IMR-90 (cell line): ENCODE results near the gene TEKT5. TPM values are rescaled to one million over a fixed set of nuclear protein-coding genes. Genes with fewer than 3 reads are reported as not detected.

Experiments used
- ATAC-seq: fragments of 200-7000 bp; cut with Tn5 transposase; 2 replicates; pipeline ENCODE4 v1.9.1; 2020; ENCODE audit warnings: low read depth, mild to moderate bottlenecking, moderate library complexity
- BruUV-seq: library from RNA; stranded (reverse); fragments of 400-500 nt; replicated peaks from 2 replicates; lab custom pipeline; 2021; lab: Mats Ljungman, UMichigan
- CTCF ChIA-PET: fragments of 300-600 bp; formaldehyde crosslinking; extraction: SDS; loops from one replicate; lab custom pipeline; 2021; ENCODE audit warnings: antibody characterized with exemption; lab: Yijun Ruan, JAX
- POLR2A ChIA-PET: fragments of 300-600 bp; sonication (Branson Sonifier 250); formaldehyde crosslinking; loops from one replicate; lab custom pipeline; 2022; ENCODE audit warnings: antibody characterized with exemption; ENCODE audit not compliant: unreplicated experiment; lab: Charles Lee
- DNase-seq: peaks from one replicate; pipeline ENCODE4 v3.0.0; 2013
- H2AFZ ChIP-seq: replicated peaks from 2 replicates; pipeline ENCODE3; 2013; ENCODE audit warnings: low read length, mild to moderate bottlenecking; ENCODE audit not compliant: poor library complexity
- H2AK5ac ChIP-seq: 2 replicates; pipeline ENCODE4 v1.6.1; 2013; ENCODE audit warnings: low read depth, low read length, inconsistent platforms
- H2AK9ac ChIP-seq: replicated peaks from 2 replicates; pipeline ENCODE3; 2013; ENCODE audit warnings: mild to moderate bottlenecking, low read depth, low read length, moderate library complexity; ENCODE audit not compliant: poor library complexity
- H2BK120ac ChIP-seq: 2 replicates; pipeline ENCODE4 v1.6.1; 2013; ENCODE audit warnings: low read depth, low read length, inconsistent platforms
- H2BK15ac ChIP-seq: 3 replicates; pipeline ENCODE4 v1.6.1; 2013; ENCODE audit warnings: low read depth, low read length, inconsistent platforms
- H2BK20ac ChIP-seq: 2 replicates; pipeline ENCODE4 v1.6.1; 2013; ENCODE audit warnings: low read depth, mild to moderate bottlenecking, inconsistent platforms, low read length, moderate library complexity
- H2BK5ac ChIP-seq: 2 replicates; pipeline ENCODE4 v1.6.1; 2013; ENCODE audit warnings: mild to moderate bottlenecking, low read depth, low read length, inconsistent platforms; ENCODE audit not compliant: poor library complexity, severe bottlenecking
- H3K14ac ChIP-seq: replicated peaks from 2 replicates; pipeline ENCODE4 v1.6.1; 2013; ENCODE audit warnings: low read depth, low read length, inconsistent platforms
- H3K18ac ChIP-seq: 2 replicates; pipeline ENCODE4 v1.6.1; 2013; ENCODE audit warnings: low read depth, low read length, control low read depth
- H3K23ac ChIP-seq: 2 replicates; pipeline ENCODE4 v1.6.1; 2013; ENCODE audit warnings: low read depth, low read length, inconsistent platforms
- H3K27ac ChIP-seq: 2 replicates; pipeline ENCODE4 v1.5.1; 2013; ENCODE audit warnings: mild to moderate bottlenecking, control low read depth, low read length; ENCODE audit not compliant: insufficient read depth
- H3K27me3 ChIP-seq: 2 replicates; pipeline ENCODE4 v1.6.1; 2013; ENCODE audit warnings: low read length; ENCODE audit not compliant: control insufficient read depth, insufficient read depth
- H3K36me3 ChIP-seq: 2 replicates; pipeline ENCODE4 v1.6.1; 2013; ENCODE audit warnings: low read length, mixed read lengths; ENCODE audit not compliant: control insufficient read depth, insufficient read depth
- H3K4ac ChIP-seq: 2 replicates; pipeline ENCODE4 v1.6.1; 2013; ENCODE audit warnings: low read depth, low read length, inconsistent platforms
- H3K4me1 ChIP-seq: 2 replicates; pipeline ENCODE4 v1.6.1; 2013; ENCODE audit warnings: low read length, mixed read lengths; ENCODE audit not compliant: control insufficient read depth, insufficient read depth
- H3K4me2 ChIP-seq: 2 replicates; pipeline ENCODE4 v1.6.1; 2013; ENCODE audit warnings: low read depth, mild to moderate bottlenecking, control low read depth, low read length, moderate library complexity
- H3K4me3 ChIP-seq: 2 replicates; pipeline ENCODE4 v1.5.1; 2013; ENCODE audit warnings: low read depth, mild to moderate bottlenecking, control low read depth, low read length, moderate library complexity; ENCODE audit not compliant: insufficient read depth
- H3K56ac ChIP-seq: 2 replicates; pipeline ENCODE4 v1.6.1; 2013; ENCODE audit warnings: low read length, inconsistent platforms; ENCODE audit not compliant: insufficient read depth; ENCODE audit errors: extremely low read depth
- H3K79me1 ChIP-seq, 2 experiments: 2 replicates each; pipeline ENCODE4 v1.6.1; 2013; ENCODE audit warnings: low read length in 2 of 2, inconsistent platforms in 1 of 2, low read depth in 1 of 2
- H3K9ac ChIP-seq: 2 replicates; pipeline ENCODE4 v1.6.1; 2013; ENCODE audit warnings: low read depth, low read length, control low read depth
- H3K9me1 ChIP-seq: 2 replicates; pipeline ENCODE4 v1.6.1; 2013; ENCODE audit warnings: low read length, inconsistent platforms; ENCODE audit not compliant: insufficient read depth
- H3K9me3 ChIP-seq: 2 replicates; pipeline ENCODE4 v1.6.1; 2013; ENCODE audit warnings: low read length; ENCODE audit not compliant: control insufficient read depth, insufficient read depth
- H4K20me1 ChIP-seq: 2 replicates; pipeline ENCODE4 v1.6.1; 2013; ENCODE audit warnings: low read length, inconsistent platforms; ENCODE audit not compliant: insufficient read depth
- H4K5ac ChIP-seq: 2 replicates; pipeline ENCODE4 v1.6.1; 2013; ENCODE audit warnings: mild to moderate bottlenecking, low read depth, low read length, control low read depth
- H4K8ac ChIP-seq, 2 experiments: 2 replicates each; pipeline ENCODE4 v1.6.1; 2013; ENCODE audit warnings: low read depth in 2 of 2, low read length in 2 of 2, control low read depth in 1 of 2, inconsistent platforms in 1 of 2
- H4K91ac ChIP-seq: 2 replicates; pipeline ENCODE4 v1.6.1; 2013; ENCODE audit warnings: low read depth, low read length, inconsistent platforms; ENCODE audit not compliant: insufficient read depth
- BHLHE40 ChIP-seq: fragments of 150-350 bp; IDR thresholded peaks from 2 replicates; pipeline ENCODE4 v1.6.1; 2016; ENCODE audit warnings: mild to moderate bottlenecking, low read depth, low read length
- CEBPB ChIP-seq: IDR thresholded peaks from 2 replicates; pipeline ENCODE4 v1.6.1; 2012; ENCODE audit warnings: low read depth, low read length, improper control_type of control experiment
- CHD1 ChIP-seq: IDR thresholded peaks from 2 replicates; pipeline ENCODE4 v1.6.1; 2012; ENCODE audit warnings: low read depth, low read length, improper control_type of control experiment
- CTCF ChIP-seq: conservative IDR thresholded peaks from 2 replicates; pipeline ENCODE4 v1.5.1; 2012; ENCODE audit warnings: mild to moderate bottlenecking, low read depth, low read length, improper control_type of control experiment
- ELK1 ChIP-seq: fragments of 150-350 bp; IDR thresholded peaks from 2 replicates; pipeline ENCODE4 v1.6.1; 2016; ENCODE audit warnings: low read depth, mild to moderate bottlenecking, low read length, moderate library complexity, borderline replicate concordance
- FOS ChIP-seq: fragments of 150-350 bp; IDR thresholded peaks from 2 replicates; pipeline ENCODE4 v1.6.1; 2016; ENCODE audit warnings: low read depth, low read length
- MAFK ChIP-seq: IDR thresholded peaks from 2 replicates; pipeline ENCODE4 v1.6.1; 2012; ENCODE audit warnings: low read depth, low read length, improper control_type of control experiment
- MAZ ChIP-seq: IDR thresholded peaks from 2 replicates; pipeline ENCODE4 v1.6.1; 2012; ENCODE audit warnings: low read depth, mild to moderate bottlenecking, low read length, improper control_type of control experiment, moderate library complexity, borderline replicate concordance
- MXI1 ChIP-seq: IDR thresholded peaks from 2 replicates; pipeline ENCODE4 v1.6.1; 2012; ENCODE audit warnings: low read depth, mild to moderate bottlenecking, low read length, moderate library complexity, borderline replicate concordance
- NFE2L2 ChIP-seq: fragments of 150-350 bp; IDR thresholded peaks from 2 replicates; pipeline ENCODE4 v1.6.1; 2016; ENCODE audit warnings: low read depth, mild to moderate bottlenecking, low read length
- POLR2A ChIP-seq: IDR thresholded peaks from 2 replicates; pipeline ENCODE4 v1.6.1; 2012; ENCODE audit warnings: mild to moderate bottlenecking, low read depth, low read length
- RAD21 ChIP-seq: IDR thresholded peaks from 2 replicates; pipeline ENCODE4 v1.6.1; 2012; ENCODE audit warnings: low read length, improper control_type of control experiment
- RCOR1 ChIP-seq: IDR thresholded peaks from 2 replicates; pipeline ENCODE4 v1.6.1; 2012; ENCODE audit warnings: mild to moderate bottlenecking, low read length, improper control_type of control experiment; ENCODE audit not compliant: insufficient replicate concordance
- RFX5 ChIP-seq: IDR thresholded peaks from 2 replicates; pipeline ENCODE4 v1.8.0; 2012; ENCODE audit warnings: low read depth, mild to moderate bottlenecking, low read length, moderate library complexity
- SMC3 ChIP-seq: fragments of 150-350 bp; IDR thresholded peaks from 2 replicates; pipeline ENCODE4 v1.6.1; 2016; ENCODE audit warnings: low read depth, mild to moderate bottlenecking, antibody characterized with exemption, low read length, moderate library complexity
- USF2 ChIP-seq: fragments of 150-350 bp; IDR thresholded peaks from 2 replicates; pipeline ENCODE4 v1.6.1; 2017; ENCODE audit warnings: mild to moderate bottlenecking, antibody characterized with exemption, low read length, low read depth
- WGBS, 2 experiments: methylation state at CpG; one replicate each; pipeline versions ENCODE4 v1.1.5 to v1.1.7; 2013; ENCODE audit warnings: missing lambda C conversion rate in 2 of 2; ENCODE audit not compliant: insufficient read length in 1 of 2; ENCODE audit errors: extremely low coverage in 2 of 2; 5-methylcytosine and 5-hydroxymethylcytosine counted together
- dilution Hi-C: fragments of 300-500 bp; cut with HindIII; formaldehyde crosslinking; loops from one replicate; pipeline ENCODE4 v1.14.3; 2018; ENCODE audit warnings: low sequenced_read_pairs; ENCODE audit not compliant: unreplicated experiment
- in situ Hi-C: fragments of 300-500 bp; cut with MboI; formaldehyde crosslinking; loops from 3 replicates; pipeline ENCODE4 v1.14.3; 2019; ENCODE audit warnings: low sequenced_read_pairs, inconsistent platforms, mixed read lengths
- intact Hi-C: fragments of 100-400 bp; cut with micrococcal nuclease; formaldehyde crosslinking; loops from 2 replicates; pipeline ENCODE4 v1.10.0; 2022
- polyA plus RNA-seq, 3 experiments: library from polyadenylated mRNA; depleted of rRNA; stranded (reverse); fragments of >200 nt; gene quantifications; 2 replicates each; pipeline ENCODE4 v1.2.3, GENCODE V29; 2012; ENCODE audit warnings: low replicate concordance in 1 of 3
- total RNA-seq: library from RNA; depleted of rRNA; stranded (reverse); fragments of >200 nt; gene quantifications from 2 replicates; pipeline ENCODE4 v1.2.3, GENCODE V29; 2012

The TEKT5 gene
- total and polyA plus RNA-seq, 2 of the 4 experiments (the other 2 are of a cell fraction): 0.17 TPM; not detected in 1

GRCh38 chr16:10606607-10607006, 88.1 kb downstream of the TEKT5 start:
- H3K9ac ChIP-seq: no peak overlapping the region
- H2AK5ac ChIP-seq: no peak overlapping the region
- no peak overlapping the region for H4K8ac ChIP-seq
- H2BK15ac ChIP-seq: no peak overlapping the region; the same call in 2 of the 3 replicates
- no peak overlapping the region for H3K27ac ChIP-seq
- no peak overlapping the region for H3K18ac ChIP-seq
- H3K56ac ChIP-seq: no peak overlapping the region
- no peak overlapping the region for H2BK20ac ChIP-seq
- no peak overlapping the region for H3K4me2 ChIP-seq
- H3K9me1 ChIP-seq: no peaks in the 10 kb centered on the region
- no peak overlapping the region for H2AK9ac ChIP-seq
- H2BK120ac ChIP-seq: no peak overlapping the region
- H3K23ac ChIP-seq: no peak overlapping the region
- H3K4me1 ChIP-seq: peaks cover 7% of the 10 kb centered on the region
- CTCF ChIA-PET: no interaction called here
- H4K20me1 ChIP-seq: no peaks in the 10 kb centered on the region
- no peaks in the 10 kb centered on the region for H3K79me1 ChIP-seq
- H3K4ac ChIP-seq: no peak overlapping the region
- H3K36me3 ChIP-seq: no peaks in the 10 kb centered on the region
- intact Hi-C loops (no loop called here), dilution Hi-C loops (no loop called here), in situ Hi-C loops (no loop called here)
- H3K14ac ChIP-seq: no peak overlapping the region
- no TSS peak for BruUV-seq
- no peak for TF ChIP-seq FOS
- no peak for TF ChIP-seq POLR2A
- no peak for TF ChIP-seq ELK1
- no peak for TF ChIP-seq RAD21
- no peak for TF ChIP-seq SMC3
- no peak for TF ChIP-seq RFX5
- no peak for TF ChIP-seq CHD1
- no peak for TF ChIP-seq CEBPB
- TF ChIP-seq NFE2L2: no peak
- TF ChIP-seq MAZ: no peak
- TF ChIP-seq CTCF: no peak
- no peak for TF ChIP-seq MAFK
- TF ChIP-seq BHLHE40: no peak
- no peak for TF ChIP-seq MXI1
- TF ChIP-seq RCOR1: no peak
- TF ChIP-seq USF2: no peak
- no peak overlapping the region for H4K5ac ChIP-seq
- POLR2A ChIA-PET: no interaction called here
- H2AFZ ChIP-seq: no peak overlapping the region
- H4K91ac ChIP-seq: no peak overlapping the region
- peaks cover 2% of the 10 kb centered on the region for H3K9me3 ChIP-seq
- H3K27me3 ChIP-seq: peaks cover 3% of the 10 kb centered on the region; the same call in 1 of the 2 replicates
- no peak overlapping the region for H3K4me3 ChIP-seq
- no peak overlapping the region for H2BK5ac ChIP-seq
- WGBS, 2 experiments: 100% methylated on average over 1 of the region's 6 CpGs; no CpG with 5 or more reads in 1 of the 2 experiments
- ATAC-seq (no peak), DNase-seq (no peak)
